AG09319 (cell line): ENCODE data around the gene FGD1.

Source experiments
- DNase-seq: peaks from one replicate; pipeline ENCODE4 v3.0.0-alpha.2; 2010; ENCODE audit warnings: low read depth; ENCODE audit errors: extremely low read depth
- TF ChIP-seq, protein P1 (sequence below): IDR thresholded peaks from 2 replicates; pipeline ENCODE4 v1.5.1; 2011; ENCODE audit warnings: low read depth, mild to moderate bottlenecking, inconsistent platforms, low read length, moderate library complexity

FGD1 gene

DNA sequence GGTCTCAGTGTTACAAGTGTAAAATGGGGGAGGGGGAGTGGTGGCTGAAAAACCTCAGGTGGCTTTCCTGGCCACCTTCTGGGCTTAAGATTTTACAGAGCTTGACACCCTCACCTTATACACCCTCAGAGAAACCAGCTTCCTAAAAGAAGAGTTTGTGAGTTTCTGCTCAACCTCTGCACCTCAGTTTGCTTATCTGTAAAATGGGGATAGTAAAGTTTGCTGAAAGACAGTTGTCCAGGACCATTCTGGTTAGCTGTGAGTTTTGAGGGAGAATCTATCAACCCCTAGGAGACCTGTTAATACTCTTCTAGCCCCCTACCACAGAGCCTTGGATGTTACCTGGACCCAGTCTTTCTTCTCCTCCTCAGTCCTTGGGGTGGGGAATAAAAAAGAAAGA is 46.1 kb downstream of the FGD1 start:
- TF ChIP-seq, protein P1, sequence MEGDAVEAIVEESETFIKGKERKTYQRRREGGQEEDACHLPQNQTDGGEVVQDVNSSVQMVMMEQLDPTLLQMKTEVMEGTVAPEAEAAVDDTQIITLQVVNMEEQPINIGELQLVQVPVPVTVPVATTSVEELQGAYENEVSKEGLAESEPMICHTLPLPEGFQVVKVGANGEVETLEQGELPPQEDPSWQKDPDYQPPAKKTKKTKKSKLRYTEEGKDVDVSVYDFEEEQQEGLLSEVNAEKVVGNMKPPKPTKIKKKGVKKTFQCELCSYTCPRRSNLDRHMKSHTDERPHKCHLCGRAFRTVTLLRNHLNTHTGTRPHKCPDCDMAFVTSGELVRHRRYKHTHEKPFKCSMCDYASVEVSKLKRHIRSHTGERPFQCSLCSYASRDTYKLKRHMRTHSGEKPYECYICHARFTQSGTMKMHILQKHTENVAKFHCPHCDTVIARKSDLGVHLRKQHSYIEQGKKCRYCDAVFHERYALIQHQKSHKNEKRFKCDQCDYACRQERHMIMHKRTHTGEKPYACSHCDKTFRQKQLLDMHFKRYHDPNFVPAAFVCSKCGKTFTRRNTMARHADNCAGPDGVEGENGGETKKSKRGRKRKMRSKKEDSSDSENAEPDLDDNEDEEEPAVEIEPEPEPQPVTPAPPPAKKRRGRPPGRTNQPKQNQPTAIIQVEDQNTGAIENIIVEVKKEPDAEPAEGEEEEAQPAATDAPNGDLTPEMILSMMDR, result no peak
- DNase-seq, result no peak

DNA sequence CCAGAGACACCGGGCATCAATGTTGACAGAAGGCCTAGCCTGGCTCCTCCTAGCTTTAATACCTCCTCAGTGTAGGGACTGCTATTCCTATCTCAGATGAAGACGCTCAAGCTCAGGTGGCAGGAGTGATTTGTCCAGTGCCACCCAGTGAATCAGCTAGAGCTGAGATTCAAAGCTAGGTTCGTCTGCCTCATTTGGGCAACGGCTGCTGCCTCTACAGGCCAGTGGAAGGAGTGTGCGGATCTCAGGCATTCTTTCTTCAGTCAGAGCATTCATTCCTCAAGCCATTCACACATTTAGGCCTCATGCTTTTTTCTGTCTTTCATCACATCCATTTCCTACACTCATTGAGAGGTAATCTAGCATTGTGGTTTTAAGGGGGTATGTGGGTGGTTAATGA is 48.6 kb downstream of the FGD1 start:
- TF ChIP-seq, protein P1, result peak; percentile 3
- no peak for DNase-seq

DNA sequence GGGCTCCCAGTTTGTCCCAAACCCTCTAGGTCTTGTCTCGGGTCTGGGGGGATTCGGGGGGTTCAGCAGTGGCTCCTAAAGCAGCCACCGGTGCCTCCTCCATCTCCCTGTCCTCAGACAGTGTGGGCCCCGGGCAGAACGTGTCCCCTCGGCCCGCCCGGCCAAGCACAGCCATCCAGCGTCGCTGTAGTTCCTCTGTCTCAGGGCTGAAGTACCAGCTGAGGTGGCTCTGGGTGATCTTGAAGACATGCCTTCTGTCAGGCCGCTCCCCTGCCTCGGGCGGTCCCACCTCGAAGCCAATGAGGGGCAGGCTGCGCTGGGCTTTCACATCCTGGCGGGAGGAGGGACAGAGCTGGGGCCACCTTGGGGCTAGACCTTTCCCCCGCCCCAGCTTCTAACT is 50.0 kb downstream of the FGD1 start:
- TF ChIP-seq, protein P1, result no peak
- no peak for DNase-seq

DNA sequence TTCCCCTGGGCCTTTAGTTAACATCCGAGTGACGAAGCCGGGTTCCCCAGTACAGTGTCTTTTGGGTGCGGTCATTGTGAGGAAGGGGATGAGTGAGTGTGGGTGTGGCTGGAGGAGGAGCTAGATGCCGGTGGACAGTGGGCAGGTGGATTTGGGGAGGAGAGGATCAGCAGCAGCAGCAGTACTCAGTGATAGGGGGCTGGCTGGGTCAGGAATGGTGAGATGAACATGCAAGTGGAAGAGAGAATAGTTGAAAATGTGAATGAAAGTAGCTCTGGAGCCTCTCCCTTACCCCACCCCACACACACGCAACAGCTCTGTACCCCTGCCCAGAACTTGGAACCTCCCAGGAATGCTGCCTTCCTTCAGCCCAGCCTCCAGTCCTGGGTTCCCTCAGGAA is 51.3 kb downstream of the FGD1 start:
- TF ChIP-seq, protein P1, result no peak

DNA sequence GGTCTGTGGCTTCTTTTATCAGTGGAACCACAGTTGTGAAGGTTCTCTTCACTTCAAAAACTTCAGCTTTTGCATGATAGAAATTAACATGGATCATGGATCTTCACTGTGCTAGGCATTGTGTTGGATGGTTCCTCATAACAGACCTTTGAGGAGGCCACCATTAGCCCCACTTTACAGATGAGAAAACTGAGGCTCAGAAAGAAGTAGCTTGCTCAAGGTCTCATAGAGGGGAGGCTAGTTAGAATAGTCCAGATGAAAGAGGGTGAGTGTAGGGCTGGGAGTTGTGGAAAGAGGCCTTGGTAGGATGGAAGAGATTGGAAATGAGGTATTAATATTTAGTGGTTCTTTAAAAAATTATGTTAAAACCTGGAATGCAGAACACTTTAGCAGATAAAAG is 53.2 kb downstream of the FGD1 start:
- TF ChIP-seq, protein P1, result no peak
- DNase-seq, result no peak

More for the DNA sequence above, 51.3 kb downstream of the FGD1 start:
- no peak for DNase-seq

DNA sequence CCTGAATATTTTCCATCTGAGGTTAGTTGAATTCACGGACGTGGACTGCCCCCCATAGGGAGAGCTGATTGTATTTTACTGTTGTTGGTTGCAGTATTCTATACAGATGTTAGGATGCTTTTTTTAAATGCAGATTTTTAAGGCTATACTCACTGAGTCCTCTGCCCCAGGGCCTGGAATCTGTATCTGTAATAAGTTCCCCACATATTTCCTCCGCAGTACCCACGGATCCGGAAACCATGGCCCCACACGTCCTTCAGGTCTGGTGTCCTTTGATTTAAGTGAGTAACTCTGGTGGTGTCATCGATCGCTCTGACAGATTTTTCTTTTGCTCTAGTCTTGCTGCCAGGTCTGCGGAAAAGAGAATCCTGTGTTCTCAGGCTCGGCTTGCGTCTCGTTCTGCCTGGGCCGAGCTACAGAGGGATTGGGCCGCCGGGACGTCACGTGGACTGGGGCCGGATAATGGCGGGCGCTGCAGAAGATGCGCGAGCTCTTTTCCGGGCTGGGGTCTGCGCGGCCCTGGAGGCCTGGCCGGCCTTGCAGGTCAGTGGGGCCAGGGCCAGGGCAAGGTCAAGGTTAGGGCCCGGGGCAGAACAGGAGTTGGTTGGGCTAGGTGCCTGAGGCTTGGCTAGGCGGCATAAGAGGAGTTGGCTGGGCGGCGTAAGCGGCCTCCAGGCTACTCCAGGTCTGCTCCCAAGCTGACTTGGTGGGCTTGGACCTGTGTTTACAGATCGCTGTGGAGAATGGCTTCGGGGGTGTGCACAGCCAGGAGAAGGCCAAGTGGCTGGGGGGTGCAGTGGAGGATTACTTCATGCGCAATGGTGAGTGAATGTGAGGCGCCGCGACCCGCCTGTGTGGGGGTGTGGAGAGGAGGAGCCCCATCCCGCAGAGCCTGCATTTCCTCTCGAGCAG is 55.8 kb downstream of the FGD1 start, which contains the start of gene TSR2:
Gene TSR2 (plus strand): TSS at position 445 of the 912 bp plus-strand sequence. CDS start 18 bp downstream, at position 463.
- TF ChIP-seq, protein P1, result no peak; the same call in 1 of the 2 replicates
- DNase-seq, result peak; percentile 49

DNA sequence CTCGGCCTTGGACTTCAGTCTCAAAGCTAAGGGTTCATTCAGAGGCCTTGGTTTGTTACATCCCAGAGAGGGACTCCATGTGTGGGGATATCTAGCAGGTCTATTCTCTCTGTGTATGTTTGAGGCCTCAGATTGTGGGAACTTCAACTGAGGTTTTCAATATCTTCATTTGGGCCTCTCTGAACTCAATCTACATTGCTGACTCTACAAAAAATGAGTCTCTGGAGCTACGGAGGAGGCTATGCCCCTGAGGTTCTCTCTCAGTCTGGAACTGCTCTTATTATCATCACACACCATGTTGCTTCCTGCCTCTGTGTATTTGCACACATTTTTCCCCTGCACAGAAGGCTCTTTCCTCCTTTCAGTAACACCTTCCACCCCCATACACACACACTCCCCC is 60.9 kb downstream of the FGD1 start:
- TF ChIP-seq, protein P1, result no peak
- no peak for DNase-seq
